ENCODE results near the gene NSD2.
"Not testable (repeated sequence)": the region's sequence is repeated elsewhere in the genome, so short reads cannot be mapped to it uniquely, and the experiment has no call there.

NSD2 gene

GRCh38 chr4:1985780-1986577 is 114.8 kb downstream of the NSD2 start:
- DNase-seq (ENCODE audit: low spot score), result no peak

- no peak for DNase-seq (ENCODE audit: low spot score)
Observed at GRCh38 chr4:1986578-1987210, 115.5 kb downstream of the NSD2 start.

- DNase-seq (ENCODE audit: low spot score), result no peak
Observed at GRCh38 chr4:1987296-1987695, 116.1 kb downstream of the NSD2 start.

- DNase-seq (ENCODE audit: low spot score), result no peak
Observed at GRCh38 chr4:1987721-1988326, 116.6 kb downstream of the NSD2 start.

GRCh38 chr4:1988327-1988724 is 117.1 kb downstream of the NSD2 start:
- DNase-seq (ENCODE audit: low spot score), result no peak

DNA sequence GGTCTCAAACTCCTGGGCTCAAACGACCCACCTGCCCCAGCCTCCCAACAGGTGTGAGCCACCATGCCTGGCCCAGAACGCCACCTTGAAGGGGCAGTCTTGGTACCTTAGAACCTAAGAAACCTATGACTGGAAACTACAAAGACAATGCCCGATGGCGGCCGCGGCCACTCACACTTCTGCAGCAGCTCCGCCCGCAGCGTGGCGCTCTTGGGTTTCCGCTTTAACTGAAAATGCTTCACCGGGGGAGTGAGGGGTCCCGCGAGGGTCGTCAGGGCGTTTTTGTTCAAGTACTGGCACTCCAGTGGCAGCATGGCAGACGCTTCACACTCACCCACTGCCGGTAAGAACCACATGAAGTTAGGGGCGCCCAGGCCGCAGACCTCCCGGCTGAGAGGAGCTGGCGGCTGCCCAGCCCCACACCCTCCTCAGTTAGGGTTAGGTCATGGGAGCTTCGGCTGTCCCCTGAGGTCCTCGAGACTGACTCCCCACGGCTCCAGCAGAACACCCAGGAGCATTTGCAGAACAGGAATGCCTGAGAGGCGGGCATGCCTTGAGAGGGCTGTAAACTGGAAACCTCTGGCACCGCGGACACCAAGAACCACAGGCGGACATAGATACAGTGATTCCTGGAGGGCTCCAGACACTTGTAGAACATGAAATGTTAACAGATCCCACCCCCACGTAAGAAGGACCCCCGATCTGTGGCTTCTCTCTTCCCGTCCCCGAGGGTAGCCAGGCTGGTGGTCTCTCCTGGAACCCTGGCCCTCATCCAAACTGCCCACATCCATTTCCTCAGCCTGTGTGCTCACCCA is 118.5 kb downstream of the NSD2 start:
- no peak for DNase-seq (ENCODE audit: low spot score)

DNA sequence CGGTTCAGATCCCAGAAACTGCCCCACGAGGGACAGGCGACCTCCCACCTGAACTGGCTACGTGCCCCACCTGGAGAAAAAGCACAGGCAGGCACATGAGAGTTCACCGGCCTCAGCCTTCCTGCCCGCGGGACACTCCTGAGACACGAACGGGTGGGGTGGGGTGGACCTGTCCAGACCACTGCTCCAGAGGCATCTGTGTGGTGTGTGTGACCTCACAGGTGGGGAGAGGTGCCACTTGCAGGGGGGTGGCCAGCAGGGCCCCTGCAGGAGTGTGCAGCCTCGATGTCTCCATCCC is 119.1 kb downstream of the NSD2 start:
- no peak for DNase-seq (ENCODE audit: low spot score)

DNA sequence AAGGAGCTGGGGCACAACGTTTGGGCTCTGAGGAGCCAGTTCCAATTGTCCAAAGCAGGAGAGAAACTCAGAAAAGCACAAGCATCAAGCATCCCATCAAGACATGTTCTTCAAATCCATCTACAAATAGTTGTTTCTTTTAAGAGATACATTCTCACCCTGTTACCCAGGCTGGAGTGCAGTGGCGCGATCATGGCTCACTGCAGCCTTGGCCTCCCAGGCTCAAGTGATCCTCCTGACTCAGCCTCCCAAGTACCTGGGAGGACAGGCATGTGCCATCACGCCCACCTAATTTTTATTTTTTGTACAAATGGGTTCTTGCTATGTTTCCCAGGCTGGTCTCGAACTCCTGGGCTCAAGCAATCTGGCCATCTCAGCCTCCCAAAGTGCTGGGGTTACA is 119.5 kb downstream of the NSD2 start:
- DNase-seq (ENCODE audit: low spot score), result no peak

- no peak for DNase-seq (ENCODE audit: low spot score)
Observed at GRCh38 chr4:1991087-1991486, 119.9 kb downstream of the NSD2 start.

DNA sequence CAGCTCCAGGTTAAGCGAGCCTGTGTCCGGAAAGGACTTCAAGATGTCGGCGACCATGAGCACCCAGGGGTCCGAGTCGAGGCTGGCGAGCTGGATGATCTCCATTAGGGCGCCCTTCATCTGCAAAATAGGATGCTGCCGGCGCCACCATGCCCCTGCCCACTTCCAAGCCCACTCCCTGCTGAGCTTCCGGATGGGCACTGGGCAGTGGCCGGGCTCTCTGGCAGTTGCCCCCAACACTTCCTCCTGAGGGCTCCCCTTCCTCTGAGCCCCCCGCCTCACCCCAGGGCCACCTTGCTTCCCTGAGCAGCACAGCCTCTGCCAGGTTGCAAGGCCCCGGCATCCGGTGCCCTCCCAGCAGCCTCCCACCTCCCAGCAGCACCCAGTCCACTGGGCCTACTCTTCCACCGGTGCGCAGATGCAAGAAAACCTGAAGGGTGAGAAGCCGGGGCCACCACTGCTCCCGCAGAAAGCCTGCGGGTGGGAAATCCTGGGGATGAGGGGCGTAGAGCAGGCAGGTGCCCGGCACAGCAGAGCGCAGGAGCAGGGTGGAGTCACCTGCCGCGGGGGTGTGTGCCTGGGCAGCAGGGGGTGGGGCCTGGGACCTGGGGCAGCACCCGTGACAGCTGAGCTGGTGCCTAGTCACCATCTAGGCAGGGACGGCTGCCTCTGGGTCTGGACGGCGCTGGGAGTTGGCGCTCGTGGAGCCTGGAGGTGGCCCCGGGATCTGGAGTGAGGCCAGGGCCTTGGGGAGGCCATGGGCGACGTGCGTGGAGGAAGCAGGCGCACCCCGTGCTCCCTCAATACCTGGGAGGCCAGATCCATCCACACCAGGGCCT is 120.6 kb downstream of the NSD2 start:
- DNase-seq (ENCODE audit: low spot score), result no peak

DNA sequence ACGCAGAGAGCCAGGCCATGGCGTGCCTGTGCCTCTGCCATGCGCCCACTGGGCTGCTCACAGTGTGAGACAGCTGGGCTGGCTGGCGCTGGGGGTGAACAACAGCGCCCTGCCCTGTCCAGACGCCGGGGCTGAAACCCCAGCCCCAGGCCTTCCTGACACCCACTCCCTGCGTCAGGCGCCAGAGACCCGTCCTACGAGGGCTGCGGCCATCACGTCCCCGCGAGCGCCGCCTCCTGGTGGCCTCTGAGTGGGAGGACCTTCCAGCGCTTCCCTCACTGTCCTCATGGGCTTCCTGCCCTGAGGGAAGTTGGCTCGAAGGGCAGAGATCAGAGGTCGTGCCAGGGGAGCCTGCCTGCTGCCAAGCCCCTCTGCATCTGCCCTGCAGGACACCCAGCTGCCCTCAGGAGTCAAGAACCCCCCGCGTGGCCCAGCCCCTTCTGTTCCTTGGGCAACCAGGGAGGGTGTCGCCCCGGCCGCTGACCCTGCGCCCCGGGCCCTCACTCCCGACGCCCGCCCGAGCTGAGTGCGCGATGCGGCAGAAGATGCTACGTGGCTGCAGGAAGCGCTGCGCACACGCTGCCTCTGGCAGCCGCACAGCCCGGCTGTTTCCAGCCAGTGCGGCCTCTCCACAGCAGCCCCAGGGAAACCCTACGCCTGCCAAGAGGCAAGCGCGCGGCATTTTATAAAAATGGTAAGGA is 121.4 kb downstream of the NSD2 start:
- no peak for DNase-seq (ENCODE audit: low spot score)

GRCh38 chr4:1993169-1993516 is 122.0 kb downstream of the NSD2 start:
- DNase-seq (ENCODE audit: low spot score), result no peak

DNA sequence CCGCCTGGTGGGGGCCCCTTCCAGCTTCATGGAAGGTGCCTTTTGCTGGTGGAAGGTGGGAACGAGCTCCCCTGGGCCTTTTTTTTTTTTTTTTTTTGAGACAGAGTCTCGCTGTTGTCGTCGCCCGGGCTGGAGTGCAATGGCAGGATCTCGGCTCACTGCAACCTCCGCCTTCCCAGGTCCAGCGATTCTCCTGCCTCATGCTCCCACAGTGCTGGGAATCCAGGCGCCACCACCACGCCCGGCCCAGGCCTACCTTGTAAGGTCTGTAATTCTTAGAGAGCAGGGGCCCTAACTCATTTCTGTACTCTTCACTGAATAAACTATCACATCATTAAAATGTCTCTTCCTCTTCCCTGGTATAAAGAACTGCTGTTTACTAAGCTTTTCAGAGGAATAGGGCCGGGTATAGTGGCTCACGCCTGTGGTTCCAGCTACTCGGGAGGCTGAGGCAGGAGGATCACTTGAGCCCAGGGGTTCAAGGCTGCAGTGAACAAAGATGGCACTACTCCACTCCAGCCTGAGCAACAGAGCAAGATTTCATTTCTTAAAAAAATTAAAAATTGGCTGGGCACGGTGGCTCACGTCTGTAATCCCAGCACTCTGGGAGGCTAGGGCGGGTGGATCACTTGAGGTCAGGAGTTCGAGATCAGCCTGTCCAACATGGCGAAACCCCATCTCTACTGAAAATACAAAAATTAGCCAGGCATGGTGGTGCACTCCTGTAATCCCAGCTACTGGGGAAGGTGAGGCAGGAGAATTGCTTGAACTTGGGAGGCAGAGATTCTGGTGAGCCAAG is 122.7 kb downstream of the NSD2 start:
- DNase-seq (ENCODE audit: low spot score), result not testable (repeated sequence)

DNA sequence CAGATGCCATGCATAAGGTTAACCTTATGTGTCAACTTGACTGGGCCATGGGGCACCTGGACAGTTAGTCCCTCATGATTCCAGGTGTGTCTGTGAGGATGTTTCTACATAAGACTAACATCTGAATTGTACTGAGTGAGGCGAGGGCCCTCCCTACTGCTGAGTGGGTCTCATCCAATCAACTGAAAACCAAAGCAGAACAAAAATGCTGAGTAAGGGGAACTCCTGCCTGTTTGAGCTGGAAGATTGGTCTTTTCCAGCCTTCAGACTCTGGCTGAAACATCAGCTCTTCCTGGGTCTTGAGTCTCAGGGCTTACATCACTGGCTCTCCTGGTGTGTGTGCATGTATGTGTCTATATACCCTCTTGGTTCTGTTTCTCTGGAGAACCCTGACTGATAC is 123.7 kb downstream of the NSD2 start:
- no peak for DNase-seq (ENCODE audit: low spot score)

DNA sequence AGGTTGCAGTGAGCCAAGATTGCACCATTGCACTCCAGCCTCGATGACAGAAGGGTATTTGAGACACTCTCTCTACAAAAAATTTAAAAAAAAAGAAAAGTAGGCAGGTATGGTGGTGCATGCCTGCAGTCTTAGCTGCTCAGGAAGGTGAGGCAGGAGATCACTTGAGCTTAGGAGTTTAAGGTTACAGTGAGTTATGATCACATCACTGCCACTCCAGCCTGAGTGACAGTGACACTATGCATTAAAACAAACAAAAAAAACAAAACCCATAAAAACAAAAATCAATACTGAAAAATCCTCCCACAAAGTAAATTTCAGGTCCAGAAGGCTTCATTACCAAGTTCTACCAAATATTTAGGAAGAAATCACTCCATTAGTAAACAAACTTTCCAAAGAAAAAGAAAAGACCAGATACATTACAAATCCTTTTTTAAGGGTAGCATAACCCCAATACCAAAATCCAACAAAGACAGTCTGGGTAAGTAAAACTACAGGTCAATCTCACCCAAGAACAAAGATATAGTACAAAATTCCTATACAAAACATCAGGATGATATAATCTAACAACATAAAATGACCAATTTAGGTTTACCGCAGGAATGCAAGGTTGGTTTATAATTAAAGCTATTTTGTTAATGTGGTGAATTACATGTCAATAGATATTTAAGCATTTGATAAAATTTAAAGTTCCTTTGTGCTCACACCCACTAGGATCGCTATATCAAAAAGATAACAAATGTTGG is 125.8 kb downstream of the NSD2 start:
- DNase-seq (ENCODE audit: low spot score), result no peak

DNA sequence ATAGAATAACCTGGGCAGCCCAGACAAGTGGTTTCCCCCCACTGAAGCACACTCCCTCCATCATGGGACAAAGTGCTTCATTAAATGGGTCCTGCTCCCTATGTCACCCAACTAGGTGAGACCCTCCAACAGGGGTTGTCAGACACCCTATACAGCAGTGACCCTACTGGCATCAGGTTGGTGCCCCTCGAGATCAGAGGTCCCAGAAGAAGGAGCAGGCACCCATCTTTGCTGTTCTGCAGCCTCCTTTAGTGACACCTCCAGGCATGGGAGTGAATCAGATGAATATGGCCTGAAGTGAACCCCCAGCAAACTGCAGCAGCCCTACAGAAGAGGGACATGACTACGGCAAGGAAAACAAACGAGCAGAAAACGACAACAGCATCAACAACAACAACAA is 126.5 kb downstream of the NSD2 start:
- no peak for DNase-seq (ENCODE audit: low spot score)

GRCh38 chr4:1998296-1998695 is 127.1 kb downstream of the NSD2 start:
- DNase-seq (ENCODE audit: low spot score), result no peak

DNA sequence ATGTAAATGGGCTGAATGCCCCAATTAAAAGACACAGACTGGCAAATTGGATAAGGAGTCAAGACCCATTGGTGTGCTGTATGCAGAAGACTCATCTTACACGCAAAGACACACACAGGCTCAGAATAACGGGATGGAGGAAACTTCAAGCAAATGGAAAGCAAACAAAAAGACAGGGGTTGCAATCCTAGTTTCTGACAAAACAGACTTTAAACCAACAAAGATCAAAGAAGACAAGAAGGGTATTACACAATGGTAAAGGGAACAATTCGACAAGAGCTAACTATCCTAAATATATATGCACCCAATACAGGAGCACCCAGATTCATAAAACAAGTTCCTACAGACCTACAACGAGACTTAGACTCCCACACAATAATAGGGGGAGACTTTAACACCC is 128.1 kb downstream of the NSD2 start:
- DNase-seq (ENCODE audit: low spot score), result not testable (repeated sequence)

- DNase-seq (ENCODE audit: low spot score), result not testable (repeated sequence)
Observed at GRCh38 chr4:2003361-2003760, 132.2 kb downstream of the NSD2 start.

- DNase-seq (ENCODE audit: low spot score), result no peak
Observed at GRCh38 chr4:2006367-2006766, 135.2 kb downstream of the NSD2 start.
